Measurements from ENCODE around the gene SLCO3A1.

DNA sequence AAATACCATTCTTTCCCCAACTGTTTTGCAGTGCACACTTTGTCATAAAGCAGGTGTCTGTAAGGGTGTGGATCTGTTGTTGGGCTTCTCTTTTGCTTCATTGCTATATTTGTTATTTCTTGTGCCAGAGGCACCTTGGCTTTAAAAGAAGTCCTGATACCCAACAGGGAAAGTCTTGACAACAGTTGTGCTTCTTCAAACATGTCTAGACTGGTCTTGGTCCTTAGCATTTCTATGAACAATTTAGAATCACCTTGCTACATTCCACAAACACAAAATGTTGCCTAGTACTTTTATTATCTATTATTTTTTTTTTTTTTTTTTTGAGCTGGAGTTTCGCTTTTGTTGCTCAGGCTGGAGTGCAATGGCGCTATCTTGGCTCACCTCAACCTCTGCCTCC, 233.7 kb downstream of the SLCO3A1 start:
- TF ChIP-seq, protein P1, sequence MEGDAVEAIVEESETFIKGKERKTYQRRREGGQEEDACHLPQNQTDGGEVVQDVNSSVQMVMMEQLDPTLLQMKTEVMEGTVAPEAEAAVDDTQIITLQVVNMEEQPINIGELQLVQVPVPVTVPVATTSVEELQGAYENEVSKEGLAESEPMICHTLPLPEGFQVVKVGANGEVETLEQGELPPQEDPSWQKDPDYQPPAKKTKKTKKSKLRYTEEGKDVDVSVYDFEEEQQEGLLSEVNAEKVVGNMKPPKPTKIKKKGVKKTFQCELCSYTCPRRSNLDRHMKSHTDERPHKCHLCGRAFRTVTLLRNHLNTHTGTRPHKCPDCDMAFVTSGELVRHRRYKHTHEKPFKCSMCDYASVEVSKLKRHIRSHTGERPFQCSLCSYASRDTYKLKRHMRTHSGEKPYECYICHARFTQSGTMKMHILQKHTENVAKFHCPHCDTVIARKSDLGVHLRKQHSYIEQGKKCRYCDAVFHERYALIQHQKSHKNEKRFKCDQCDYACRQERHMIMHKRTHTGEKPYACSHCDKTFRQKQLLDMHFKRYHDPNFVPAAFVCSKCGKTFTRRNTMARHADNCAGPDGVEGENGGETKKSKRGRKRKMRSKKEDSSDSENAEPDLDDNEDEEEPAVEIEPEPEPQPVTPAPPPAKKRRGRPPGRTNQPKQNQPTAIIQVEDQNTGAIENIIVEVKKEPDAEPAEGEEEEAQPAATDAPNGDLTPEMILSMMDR (IDR thresholded peaks at IDR 0.05): no peak
- no peak for TF ChIP-seq POLR2A (IDR thresholded peaks at IDR 0.05)

Data from transverse colon (tissue), 3 donors.